Rectal smooth muscle tissue (tissue), 1 donor: ENCODE measurements around the gene MRGPRG.

ENCODE experiments used
- H3K27ac ChIP-seq: one replicate; pipeline ENCODE4 v1.7.0; 2013; ENCODE audit warnings: low read depth, low read length, inconsistent platforms
- H3K27me3 ChIP-seq: one replicate; pipeline ENCODE4 v1.7.0; 2013; ENCODE audit warnings: low read length; ENCODE audit not compliant: control insufficient read depth, insufficient read depth
- H3K36me3 ChIP-seq: one replicate; pipeline ENCODE4 v1.7.0; 2013; ENCODE audit warnings: low read length; ENCODE audit not compliant: control insufficient read depth, insufficient read depth
- H3K4me1 ChIP-seq: one replicate; pipeline ENCODE4 v1.7.0; 2013; ENCODE audit warnings: low read length; ENCODE audit not compliant: control insufficient read depth, insufficient read depth
- H3K4me3 ChIP-seq: one replicate; pipeline ENCODE4 v1.7.0; 2013; ENCODE audit warnings: low read length
- H3K9ac ChIP-seq: one replicate; pipeline ENCODE4 v1.7.0; 2013; ENCODE audit warnings: low read length

The MRGPRG gene

GRCh38 chr11:3213659-3214419 is 4.8 kb downstream of the MRGPRG start:
- no peak overlapping the region for H3K27ac ChIP-seq
- H3K27me3 ChIP-seq, result peaks cover 12% of the 10 kb centered on the region
- no peak overlapping the region for H3K9ac ChIP-seq
- H3K4me3 ChIP-seq, result no peak overlapping the region
- no peaks in the 10 kb centered on the region for H3K36me3 ChIP-seq
- H3K4me1 ChIP-seq, result no peaks in the 10 kb centered on the region

DNA sequence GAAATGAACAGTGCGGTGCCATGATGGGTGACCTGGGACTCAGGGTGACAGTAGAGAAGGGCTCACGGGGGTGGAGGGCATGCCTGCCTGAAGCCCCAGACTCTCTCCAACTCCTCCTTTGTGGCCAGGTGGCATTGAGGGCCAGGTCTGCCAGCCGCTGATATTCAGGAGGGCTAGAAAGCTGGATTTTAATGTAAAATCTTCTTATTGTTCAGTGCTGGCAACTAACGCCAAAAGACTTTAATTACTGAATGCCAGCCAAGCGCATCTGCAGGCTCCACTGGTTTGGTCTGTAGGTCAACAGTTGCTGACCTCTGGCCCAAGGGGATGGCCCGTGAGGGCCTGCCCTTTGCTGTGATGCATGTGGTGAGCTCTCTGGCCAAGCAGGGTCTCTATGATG is 10.3 kb downstream of the MRGPRG start:
- no peak overlapping the region for H3K9ac ChIP-seq
- no peaks in the 10 kb centered on the region for H3K36me3 ChIP-seq
- H3K4me1 ChIP-seq, result no peaks in the 10 kb centered on the region
- H3K4me3 ChIP-seq, result no peak overlapping the region
- H3K27ac ChIP-seq, result no peak overlapping the region
- peaks cover under 1% of the 10 kb centered on the region for H3K27me3 ChIP-seq

GRCh38 chr11:3207526-3208189 is 11.0 kb downstream of the MRGPRG start:
- Histone ChIP-seq H3K9ac (no peak overlapping the region), H3K27me3 (peaks cover 6% of the 10 kb centered on the region), H3K4me1 (no peaks in the 10 kb centered on the region), H3K4me3 (no peak overlapping the region), H3K36me3 (no peaks in the 10 kb centered on the region), H3K27ac (no peak overlapping the region)

DNA sequence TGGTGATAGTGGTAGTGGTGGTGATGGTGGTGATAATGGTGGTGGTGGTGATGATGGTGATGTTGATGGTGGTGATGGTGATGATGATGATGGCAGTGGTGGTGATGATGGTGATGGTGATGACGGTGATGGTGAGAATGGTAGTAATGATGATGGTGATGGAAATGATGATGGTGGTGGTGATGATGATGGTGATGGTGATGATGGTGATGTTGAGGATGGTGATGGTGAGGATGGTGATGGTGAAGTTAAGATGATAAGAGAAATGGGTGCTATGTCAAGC is 11.8 kb downstream of the MRGPRG start:
- no peaks in the 10 kb centered on the region for H3K4me1 ChIP-seq
- peaks cover 7% of the 10 kb centered on the region for H3K27me3 ChIP-seq
- no peaks in the 10 kb centered on the region for H3K36me3 ChIP-seq
- no peak overlapping the region for H3K9ac ChIP-seq
- no peak overlapping the region for H3K4me3 ChIP-seq
- no peak overlapping the region for H3K27ac ChIP-seq

DNA sequence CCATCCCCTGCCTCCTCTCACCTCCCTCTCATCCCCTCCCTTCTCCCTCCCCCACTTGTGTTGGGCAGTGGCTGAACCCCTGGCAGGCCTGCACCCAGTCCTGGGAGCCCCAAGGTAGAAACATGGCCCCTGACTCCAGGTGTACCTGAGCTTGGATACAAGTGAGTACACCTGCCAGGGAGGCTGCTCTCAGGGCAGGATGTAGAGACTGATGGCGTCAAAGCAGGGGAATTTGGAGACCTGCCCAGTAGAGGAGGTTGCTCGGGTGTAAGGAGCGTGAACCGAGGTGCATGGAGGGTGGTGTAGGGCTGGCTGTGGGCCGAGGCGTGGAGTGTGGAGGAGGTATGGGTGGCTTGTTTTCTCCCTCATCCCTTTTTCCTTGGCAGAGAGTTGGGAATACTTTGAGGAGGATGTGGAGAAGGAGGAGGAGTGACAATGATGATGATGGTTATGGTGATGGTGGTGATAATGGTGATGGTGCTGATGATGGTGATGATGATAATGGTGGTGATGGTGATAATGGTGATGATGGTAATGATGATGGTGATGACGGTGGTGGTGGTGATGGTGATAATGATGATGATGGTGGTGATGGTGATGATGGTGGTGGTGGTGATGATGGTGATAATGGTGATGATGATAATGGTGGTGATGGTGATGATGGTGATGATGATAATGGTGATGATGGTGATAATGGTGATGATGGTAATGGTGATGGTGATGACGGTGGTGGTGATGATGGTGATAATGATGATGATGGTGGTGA is 12.3 kb downstream of the MRGPRG start:
- Histone ChIP-seq H3K36me3 (no peaks in the 10 kb centered on the region), H3K4me1 (no peaks in the 10 kb centered on the region), H3K27ac (no peak overlapping the region), H3K9ac (no peak overlapping the region), H3K4me3 (no peak overlapping the region), H3K27me3 (peaks cover 7% of the 10 kb centered on the region)

- H3K27ac ChIP-seq, result no peak overlapping the region
- H3K4me3 ChIP-seq, result no peak overlapping the region
- H3K36me3 ChIP-seq, result no peaks in the 10 kb centered on the region
- no peak overlapping the region for H3K9ac ChIP-seq
- H3K27me3 ChIP-seq, result peaks cover 10% of the 10 kb centered on the region
- H3K4me1 ChIP-seq, result no peaks in the 10 kb centered on the region
Observed at GRCh38 chr11:3205261-3206155, 13.1 kb downstream of the MRGPRG start.

GRCh38 chr11:3204141-3205015 is 14.2 kb downstream of the MRGPRG start:
- Histone ChIP-seq H3K27me3 (peaks cover 15% of the 10 kb centered on the region), H3K27ac (no peak overlapping the region), H3K36me3 (no peaks in the 10 kb centered on the region), H3K4me1 (no peaks in the 10 kb centered on the region), H3K4me3 (no peak overlapping the region), H3K9ac (no peak overlapping the region)

GRCh38 chr11:3203221-3204043 is 15.2 kb downstream of the MRGPRG start:
- no peaks in the 10 kb centered on the region for H3K36me3 ChIP-seq
- H3K9ac ChIP-seq, result no peak overlapping the region
- H3K4me1 ChIP-seq, result no peaks in the 10 kb centered on the region
- no peak overlapping the region for H3K4me3 ChIP-seq
- H3K27me3 ChIP-seq, result peaks cover 15% of the 10 kb centered on the region
- no peak overlapping the region for H3K27ac ChIP-seq

GRCh38 chr11:3202759-3203158 is 15.9 kb downstream of the MRGPRG start:
- no peaks in the 10 kb centered on the region for H3K36me3 ChIP-seq

GRCh38 chr11:3202305-3202704 is 16.3 kb downstream of the MRGPRG start:
- H3K4me1 ChIP-seq, result no peaks in the 10 kb centered on the region
- H3K9ac ChIP-seq, result no peak overlapping the region
- H3K36me3 ChIP-seq, result no peaks in the 10 kb centered on the region
- no peak overlapping the region for H3K27ac ChIP-seq
- peaks cover 15% of the 10 kb centered on the region for H3K27me3 ChIP-seq
- no peak overlapping the region for H3K4me3 ChIP-seq

More at GRCh38 chr11:3202759-3203158, 15.9 kb downstream of the MRGPRG start:
- H3K4me1 ChIP-seq, result no peaks in the 10 kb centered on the region
- no peak overlapping the region for H3K4me3 ChIP-seq
- no peak overlapping the region for H3K27ac ChIP-seq
- peaks cover 15% of the 10 kb centered on the region for H3K27me3 ChIP-seq
- H3K9ac ChIP-seq, result no peak overlapping the region

GRCh38 chr11:3201677-3202181 is 16.9 kb downstream of the MRGPRG start:
- no peak overlapping the region for H3K4me3 ChIP-seq
- peaks cover 15% of the 10 kb centered on the region for H3K27me3 ChIP-seq
- H3K4me1 ChIP-seq, result no peaks in the 10 kb centered on the region
- no peak overlapping the region for H3K27ac ChIP-seq
- H3K36me3 ChIP-seq, result no peaks in the 10 kb centered on the region
- no peak overlapping the region for H3K9ac ChIP-seq
